GM21515 (cell line): ENCODE data around the gene CTNNA2.

Experiments
- ATAC-seq: cut with Tn5 transposase; IDR thresholded peaks from one replicate; pipeline ENCODE4 v1.9.1; 2021; ENCODE audit not compliant: unreplicated experiment

The CTNNA2 gene

GRCh38 chr2:80248146-80248545, 735.3 kb downstream of the CTNNA2 start:
- no peak for ATAC-seq

- no peak for ATAC-seq
Measured at GRCh38 chr2:80252294-80252986, 739.6 kb downstream of the CTNNA2 start.

- no peak for ATAC-seq
Measured at GRCh38 chr2:80255918-80256781, 743.3 kb downstream of the CTNNA2 start.

GRCh38 chr2:80256782-80257167, 743.9 kb downstream of the CTNNA2 start:
- ATAC-seq: no peak

- no peak for ATAC-seq
Measured at GRCh38 chr2:80257450-80257849, 744.6 kb downstream of the CTNNA2 start.

GRCh38 chr2:80258341-80258740, 745.5 kb downstream of the CTNNA2 start:
- ATAC-seq: no peak

- ATAC-seq: no peak
Measured at GRCh38 chr2:80258793-80259192, 745.9 kb downstream of the CTNNA2 start.

- no peak for ATAC-seq
Measured at GRCh38 chr2:80259292-80259691, 746.4 kb downstream of the CTNNA2 start.

GRCh38 chr2:80266231-80266630, 753.4 kb downstream of the CTNNA2 start:
- no peak for ATAC-seq

GRCh38 chr2:80269806-80270205, 757.0 kb downstream of the CTNNA2 start:
- no peak for ATAC-seq

- no peak for ATAC-seq
Measured at GRCh38 chr2:80280598-80280997, 767.7 kb downstream of the CTNNA2 start.

- no peak for ATAC-seq
Measured at GRCh38 chr2:80281049-80281448, 768.2 kb downstream of the CTNNA2 start.

GRCh38 chr2:80288576-80288975, 775.7 kb downstream of the CTNNA2 start:
- ATAC-seq: no peak

- ATAC-seq: no peak
Measured at GRCh38 chr2:80291656-80292055, 778.8 kb downstream of the CTNNA2 start.

- no peak for ATAC-seq
Measured at GRCh38 chr2:80292474-80292873, 779.6 kb downstream of the CTNNA2 start.

- no peak for ATAC-seq
Measured at GRCh38 chr2:80293039-80293438, 780.2 kb downstream of the CTNNA2 start.

GRCh38 chr2:80298954-80299353, 786.1 kb downstream of the CTNNA2 start:
- ATAC-seq: no peak

GRCh38 chr2:80299661-80300060, 786.8 kb downstream of the CTNNA2 start:
- no peak for ATAC-seq

- no peak for ATAC-seq
Measured at GRCh38 chr2:80300346-80300745, 787.5 kb downstream of the CTNNA2 start.

- ATAC-seq: no peak
Measured at GRCh38 chr2:80300954-80301353, 788.1 kb downstream of the CTNNA2 start.

GRCh38 chr2:80302001-80302313, 789.1 kb downstream of the CTNNA2 start:
- no peak for ATAC-seq

- no peak for ATAC-seq
Measured at GRCh38 chr2:80302314-80303005, 789.6 kb downstream of the CTNNA2 start.
